Stimulated activated CD8-positive, alpha-beta memory T cell treated with anti-CD3 and anti-CD28 coated beads, Interleukin-15, amount 100 ng/mL, for 4 hours (primary cell): ENCODE measurements around the gene REEP1.

Experiments used
- DNase-seq, 2 donors: peaks; one replicate each; pipeline ENCODE4 v3.0.0-alpha.2; 2020; ENCODE audit warnings: low read depth in 2 of 2

The REEP1 gene

GRCh38 chr2:86337244-86337835 is at the start of gene REEP1:
Gene REEP1 (minus strand): TSS chr2:86337626. CDS start chr2:86337510, 116 bp downstream.
- DNase-seq = no peak

GRCh38 chr2:86383844-86384243 is 46.4 kb upstream of the REEP1 start:
- DNase-seq = no peak

- no peak for DNase-seq
Measured at GRCh38 chr2:86382698-86383097, 45.3 kb upstream of the REEP1 start.

- no peak for DNase-seq
Measured at GRCh38 chr2:86382108-86382507, 44.7 kb upstream of the REEP1 start.

- no peak for DNase-seq
Measured at GRCh38 chr2:86378469-86378868, 41.0 kb upstream of the REEP1 start.

- no peak for DNase-seq
Measured at GRCh38 chr2:86375623-86376022, 38.2 kb upstream of the REEP1 start.

- no peak for DNase-seq
Measured at GRCh38 chr2:86372641-86373502, 35.4 kb upstream of the REEP1 start.

- DNase-seq = no peak
Measured at GRCh38 chr2:86372133-86372532, 34.7 kb upstream of the REEP1 start.

GRCh38 chr2:86371527-86371926 is 34.1 kb upstream of the REEP1 start:
- no peak for DNase-seq

- no peak for DNase-seq
Measured at GRCh38 chr2:86370579-86370978, 33.2 kb upstream of the REEP1 start.

GRCh38 chr2:86368161-86368824 is 30.9 kb upstream of the REEP1 start:
- no peak for DNase-seq

GRCh38 chr2:86367499-86367777 is 30.0 kb upstream of the REEP1 start:
- no peak for DNase-seq

- DNase-seq = no peak
Measured at GRCh38 chr2:86366651-86367498, 29.4 kb upstream of the REEP1 start.

- DNase-seq = no peak
Measured at GRCh38 chr2:86364894-86365293, 27.5 kb upstream of the REEP1 start.

GRCh38 chr2:86360776-86361175 is 23.4 kb upstream of the REEP1 start:
- no peak for DNase-seq

- DNase-seq = no peak
Measured at GRCh38 chr2:86358957-86359356, 21.5 kb upstream of the REEP1 start.

- DNase-seq = no peak
Measured at GRCh38 chr2:86357392-86357963, 20.1 kb upstream of the REEP1 start.

GRCh38 chr2:86352727-86353221 is 15.3 kb upstream of the REEP1 start:
- DNase-seq = no peak

- no peak for DNase-seq
Measured at GRCh38 chr2:86352137-86352726, 14.8 kb upstream of the REEP1 start.

GRCh38 chr2:86350751-86351150 is 13.3 kb upstream of the REEP1 start:
- DNase-seq = no peak

GRCh38 chr2:86347401-86347800 is 10.0 kb upstream of the REEP1 start:
- no peak for DNase-seq
